ENCODE data around the gene ARFRP1.

Gene ARFRP1

DNA sequence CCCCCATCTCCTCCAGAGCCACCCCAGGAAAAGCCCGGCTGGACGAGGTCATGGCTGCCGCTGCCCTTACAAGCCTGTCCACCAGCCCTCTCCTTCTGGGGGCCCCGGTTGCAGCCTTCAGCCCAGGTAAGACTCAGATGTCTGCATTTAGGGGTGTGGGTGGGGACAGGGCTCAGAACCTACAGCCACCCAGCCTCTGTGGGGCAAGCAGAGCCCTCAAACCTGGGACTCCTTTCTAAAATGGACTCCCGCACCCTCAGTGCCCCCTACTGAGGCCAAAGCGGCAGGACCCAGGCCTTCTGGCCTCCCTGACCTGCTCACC is 33.5 kb upstream of the ARFRP1 start:
- peaks cover 7% of the 10 kb centered on the region for H3K79me2 ChIP-seq (ENCODE audit: control insufficient read depth, insufficient read depth, low read length, poor library complexity)
- H2BK12ac ChIP-seq (ENCODE audit: low read length), result no peak overlapping the region
- H3K4me2 ChIP-seq (ENCODE audit: low read length), result peak overlapping the region; percentile 61
- H4K91ac ChIP-seq (ENCODE audit: low read depth, low read length), result peak overlapping the region; percentile 85
- no peaks in the 10 kb centered on the region for H3K27me3 ChIP-seq (ENCODE audit: insufficient read depth, low read length)
- peaks cover 28 to 36% of the 10 kb centered on the region in 2 experiments for H3K36me3 ChIP-seq (ENCODE audit: control insufficient read depth in 1 of 2, insufficient read depth in 2 of 2, low read length in 2 of 2)
- H3K23ac ChIP-seq (ENCODE audit: low read length), result no peak overlapping the region
- H3K14ac ChIP-seq (ENCODE audit: low read length), result peak overlapping the region; percentile 13
- peak overlapping the region; percentile 9 for H3K9ac ChIP-seq (ENCODE audit: low read length)
- no peak overlapping the region for H2AFZ ChIP-seq (ENCODE audit: insufficient read depth, low read length, poor library complexity)
- H3K4me1 ChIP-seq (ENCODE audit: control insufficient read depth in 1 of 2, insufficient read depth in 2 of 2, low read length in 2 of 2), result peaks cover 16% of the 10 kb centered on the region in 2 experiments
- no peak for DNase-seq
- no peak overlapping the region for H4K8ac ChIP-seq (ENCODE audit: low read depth, low read length)
- no peak overlapping the region for H3K4me3 ChIP-seq (ENCODE audit: low read depth, low read length)
- no peak overlapping the region for H2AK5ac ChIP-seq (ENCODE audit: low read length)
- H3K27ac ChIP-seq (ENCODE audit: low read depth, low read length), result peak overlapping the region; percentile 77
- no peak overlapping the region for H2BK120ac ChIP-seq (ENCODE audit: insufficient read depth, low read length, poor library complexity)
- peak overlapping the region; percentile 8 for H4K12ac ChIP-seq (ENCODE audit: low read depth, low read length)
- H3K18ac ChIP-seq (ENCODE audit: low read length), result peak overlapping the region; percentile 66
- peaks cover 15% of the 10 kb centered on the region for H3K79me1 ChIP-seq (ENCODE audit: low read length)
- H3K4ac ChIP-seq (ENCODE audit: low read depth, low read length), result peak overlapping the region; percentile 4
- no peaks in the 10 kb centered on the region for H3K9me3 ChIP-seq (ENCODE audit: insufficient read depth, low read depth, low read length)
- no CpG with 5 or more reads among the region's 6 CpGs for WGBS (ENCODE audit: extremely low coverage, insufficient coverage, insufficient read length)
- peak overlapping the region; percentile 83 for H2BK5ac ChIP-seq (ENCODE audit: low read depth, low read length, poor library complexity)

DNA sequence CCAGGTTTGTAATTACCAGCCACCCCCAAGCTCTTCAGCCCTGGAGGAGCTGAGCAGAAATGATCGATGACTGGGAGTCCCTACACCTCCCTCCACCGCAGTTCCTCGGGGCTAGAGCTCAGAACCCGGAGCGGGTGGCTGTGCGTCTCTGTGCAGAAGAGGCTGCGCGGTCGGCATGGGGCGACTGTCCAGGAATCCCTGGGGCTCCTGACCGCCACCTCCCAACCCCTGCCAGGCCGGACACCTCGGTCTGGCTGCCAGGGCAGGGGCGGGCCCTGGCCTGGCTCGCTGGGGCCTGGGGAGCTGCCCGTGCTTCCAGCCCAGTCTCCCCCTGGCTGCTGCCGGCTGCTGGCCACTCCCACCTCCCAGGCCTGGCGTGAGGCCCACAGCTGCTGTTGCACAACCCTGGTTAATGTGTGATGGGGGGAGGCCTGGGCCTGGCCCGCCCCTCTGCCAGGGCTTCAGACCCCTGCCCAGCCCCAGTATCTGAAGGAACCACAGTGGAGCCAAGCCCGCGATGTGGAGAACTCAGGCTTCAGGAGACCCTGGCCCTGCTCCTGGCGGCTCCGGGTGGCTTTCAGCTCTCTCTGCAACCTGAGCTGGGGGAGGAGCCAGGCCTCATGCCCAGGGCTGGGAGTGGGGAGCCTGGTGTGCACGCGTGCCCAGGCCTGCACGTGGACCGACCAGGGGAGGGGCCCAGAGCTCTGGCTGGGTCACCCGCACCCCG is 33.0 kb upstream of the ARFRP1 start:
- Histone ChIP-seq H3K27ac (ENCODE audit: low read depth, low read length) (peak overlapping the region; percentile 77), H3K4me3 (ENCODE audit: low read depth, low read length) (peak overlapping the region; percentile 78), H3K14ac (ENCODE audit: low read length) (peak overlapping the region; percentile 89), H2BK12ac (ENCODE audit: low read length) (peak overlapping the region; percentile 39), H3K18ac (ENCODE audit: low read length) (peak overlapping the region; percentile 86), H3K79me2 (ENCODE audit: control insufficient read depth, insufficient read depth, low read length, poor library complexity) (peaks cover 7% of the 10 kb centered on the region), H4K12ac (ENCODE audit: low read depth, low read length) (peak overlapping the region; percentile 76), H2AFZ (ENCODE audit: insufficient read depth, low read length, poor library complexity) (peak overlapping the region; percentile 89), H2AK5ac (ENCODE audit: low read length) (peak overlapping the region; percentile 76), H3K79me1 (ENCODE audit: low read length) (peaks cover 15% of the 10 kb centered on the region), H3K4ac (ENCODE audit: low read depth, low read length) (peak overlapping the region; percentile 57), H3K27me3 (ENCODE audit: insufficient read depth, low read length) (no peaks in the 10 kb centered on the region), H2BK5ac (ENCODE audit: low read depth, low read length, poor library complexity) (peak overlapping the region; percentile 83), H3K9me3 (ENCODE audit: insufficient read depth, low read depth, low read length) (no peaks in the 10 kb centered on the region), H3K36me3 (ENCODE audit: control insufficient read depth in 1 of 2, insufficient read depth in 2 of 2, low read length in 2 of 2) (peaks cover 31 to 40% of the 10 kb centered on the region in 2 experiments), H3K9ac (ENCODE audit: low read length) (peak overlapping the region; percentile 41), H3K4me1 (ENCODE audit: control insufficient read depth in 1 of 2, insufficient read depth in 2 of 2, low read length in 2 of 2) (peaks cover 16% of the 10 kb centered on the region in 2 experiments), H4K8ac (ENCODE audit: low read depth, low read length) (peak overlapping the region; percentile 72), H2BK120ac (ENCODE audit: insufficient read depth, low read length, poor library complexity) (peak overlapping the region; percentile 88), H3K4me2 (ENCODE audit: low read length) (peak overlapping the region; percentile 61), H4K91ac (ENCODE audit: low read depth, low read length) (peak overlapping the region; percentile 85), H3K23ac (ENCODE audit: low read length) (no peak overlapping the region)
- no CpG with 5 or more reads among the region's 29 CpGs for WGBS (ENCODE audit: extremely low coverage, insufficient coverage, insufficient read length)
- DNase-seq, result peak; percentile 71 to 76

DNA sequence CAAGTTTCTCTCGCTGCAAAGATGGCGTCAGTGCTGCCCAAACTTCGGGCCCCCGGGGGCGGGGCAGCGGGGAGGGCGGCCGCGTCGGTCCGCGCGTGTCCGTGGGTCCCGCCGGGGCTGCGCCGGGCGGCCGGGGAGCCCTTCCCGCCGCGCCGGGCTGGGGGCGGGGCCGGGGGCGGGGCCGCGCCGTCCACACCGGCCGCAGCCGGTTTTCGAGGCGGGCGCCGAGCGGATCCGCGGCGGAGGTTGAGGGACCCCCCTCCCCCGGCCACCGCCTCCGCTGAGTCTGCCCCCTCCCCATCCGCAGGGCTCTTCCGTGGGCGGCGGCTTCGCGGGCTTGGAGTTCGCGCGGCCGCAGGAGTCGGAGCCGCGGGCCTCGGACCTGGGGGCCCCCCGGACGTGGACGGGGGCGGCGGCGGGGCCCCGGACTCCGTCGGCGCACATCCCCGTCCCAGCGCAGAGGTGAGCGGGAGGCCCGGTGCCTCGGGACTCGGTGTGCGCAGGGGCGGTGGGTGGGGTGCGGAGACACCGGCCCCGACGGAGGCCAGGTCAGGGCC is 32.4 kb upstream of the ARFRP1 start:
- peak overlapping the region; percentile 78 for H3K4me3 ChIP-seq (ENCODE audit: low read depth, low read length)
- H4K91ac ChIP-seq (ENCODE audit: low read depth, low read length), result peak overlapping the region; percentile 86
- peak overlapping the region; percentile 77 for H3K27ac ChIP-seq (ENCODE audit: low read depth, low read length)
- peak overlapping the region; percentile 75 for H4K8ac ChIP-seq (ENCODE audit: low read depth, low read length)
- peak overlapping the region; percentile 57 for H3K4ac ChIP-seq (ENCODE audit: low read depth, low read length)
- no peak overlapping the region for H2BK12ac ChIP-seq (ENCODE audit: low read length)
- peaks cover 15% of the 10 kb centered on the region for H3K79me1 ChIP-seq (ENCODE audit: low read length)
- peak overlapping the region; percentile 89 for H2AFZ ChIP-seq (ENCODE audit: insufficient read depth, low read length, poor library complexity)
- H2AK5ac ChIP-seq (ENCODE audit: low read length), result peak overlapping the region; percentile 76
- H3K9me3 ChIP-seq (ENCODE audit: insufficient read depth, low read depth, low read length), result no peaks in the 10 kb centered on the region
- H2BK5ac ChIP-seq (ENCODE audit: low read depth, low read length, poor library complexity), result peak overlapping the region; percentile 83
- peak overlapping the region; percentile 76 for H4K12ac ChIP-seq (ENCODE audit: low read depth, low read length)
- peaks cover 16% of the 10 kb centered on the region in 2 experiments for H3K4me1 ChIP-seq (ENCODE audit: control insufficient read depth in 1 of 2, insufficient read depth in 2 of 2, low read length in 2 of 2)
- H2BK120ac ChIP-seq (ENCODE audit: insufficient read depth, low read length, poor library complexity), result peak overlapping the region; percentile 88
- peaks cover 7% of the 10 kb centered on the region for H3K79me2 ChIP-seq (ENCODE audit: control insufficient read depth, insufficient read depth, low read length, poor library complexity)
- DNase-seq, result peak in 1 of 2 donors; percentile 29
- H3K9ac ChIP-seq (ENCODE audit: low read length), result peak overlapping the region; percentile 77
- no peaks in the 10 kb centered on the region for H3K27me3 ChIP-seq (ENCODE audit: insufficient read depth, low read length)
- no peak overlapping the region for H3K23ac ChIP-seq (ENCODE audit: low read length)
- peak overlapping the region; percentile 61 for H3K4me2 ChIP-seq (ENCODE audit: low read length)
- peak overlapping the region; percentile 86 for H3K18ac ChIP-seq (ENCODE audit: low read length)
- whole genome bisulfite sequencing (ENCODE audit: extremely low coverage, insufficient coverage, insufficient read length), result no CpG with 5 or more reads among the region's 80 CpGs
- peaks cover 37 to 43% of the 10 kb centered on the region in 2 experiments for H3K36me3 ChIP-seq (ENCODE audit: control insufficient read depth in 1 of 2, insufficient read depth in 2 of 2, low read length in 2 of 2)
- peak overlapping the region; percentile 89 for H3K14ac ChIP-seq (ENCODE audit: low read length)

DNA sequence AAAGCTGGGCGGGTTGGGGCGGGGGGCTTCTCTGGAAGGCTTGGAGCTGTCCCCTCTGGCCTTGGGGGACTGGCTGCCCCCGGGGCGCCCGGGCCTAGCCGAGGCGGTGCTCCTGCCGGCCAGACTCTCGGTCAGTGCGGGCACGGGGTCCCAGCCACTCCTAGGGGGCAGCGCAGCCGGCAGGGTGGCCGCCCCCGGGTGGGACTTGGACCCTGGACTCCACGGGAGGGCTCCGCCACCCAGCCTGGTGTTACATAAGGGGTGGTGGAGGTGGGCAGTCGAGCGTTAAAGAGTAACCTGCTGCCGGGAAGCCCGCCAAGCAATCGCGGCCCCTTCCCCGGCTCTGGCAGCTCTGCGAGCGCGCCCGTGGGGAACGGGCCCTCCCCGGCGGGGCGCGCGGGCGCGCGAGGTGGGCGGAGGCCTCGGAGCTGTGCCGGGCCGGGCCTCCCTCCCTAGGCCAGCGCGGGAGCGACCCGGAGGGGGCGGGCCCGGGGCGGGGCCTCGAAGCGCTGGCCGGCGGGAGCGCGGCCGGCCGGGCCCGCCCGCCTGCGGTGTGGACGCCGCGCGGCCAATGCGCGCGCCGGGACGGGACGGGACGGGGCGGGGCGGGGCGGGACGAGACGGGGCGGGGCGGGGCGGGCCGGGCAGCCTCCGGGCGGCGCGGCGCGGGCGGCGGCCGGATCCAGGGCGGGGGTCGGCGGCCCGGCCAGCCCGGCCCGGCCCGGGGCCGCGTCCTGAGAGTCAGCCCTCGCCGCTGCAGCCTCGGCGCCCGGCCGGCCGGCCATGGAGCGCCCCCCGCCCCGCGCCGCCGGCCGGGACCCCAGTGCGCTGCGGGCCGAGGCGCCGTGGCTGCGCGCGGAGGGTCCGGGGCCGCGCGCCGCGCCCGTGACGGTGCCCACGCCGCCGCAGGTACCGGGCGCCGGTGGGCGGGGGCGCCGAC is 31.6 kb upstream of the ARFRP1 start, which contains the start of gene SLC2A4RG:
TSS of gene SLC2A4RG (plus strand) at position 647 of the 940 bp plus-strand sequence. CDS start at position 784, 137 bp downstream.
- H2BK12ac ChIP-seq (ENCODE audit: low read length), result peak within 1 kb of the TSS; percentile 39
- H3K4ac ChIP-seq (ENCODE audit: low read depth, low read length), result peak within 1 kb of the TSS; percentile 57

More for the DNA sequence above, 31.6 kb upstream of the ARFRP1 start, which contains the start of gene SLC2A4RG:
- Histone ChIP-seq H2BK120ac (ENCODE audit: insufficient read depth, low read length, poor library complexity) (peak within 1 kb of the TSS; percentile 88), H3K23ac (ENCODE audit: low read length) (no peak within 1 kb of the TSS), H2AFZ (ENCODE audit: insufficient read depth, low read length, poor library complexity) (peak within 1 kb of the TSS; percentile 89), H4K12ac (ENCODE audit: low read depth, low read length) (peak within 1 kb of the TSS; percentile 76), H3K4me1 (ENCODE audit: control insufficient read depth in 1 of 2, insufficient read depth in 2 of 2, low read length in 2 of 2) (peaks cover 16% of the 10 kb centered on the region in 2 experiments), H4K8ac (ENCODE audit: low read depth, low read length) (peak within 1 kb of the TSS; percentile 75), H3K14ac (ENCODE audit: low read length) (peak within 1 kb of the TSS; percentile 89), H3K18ac (ENCODE audit: low read length) (peak within 1 kb of the TSS; percentile 86), H4K91ac (ENCODE audit: low read depth, low read length) (peak within 1 kb of the TSS; percentile 86), H2BK5ac (ENCODE audit: low read depth, low read length, poor library complexity) (peak within 1 kb of the TSS; percentile 83), H3K36me3 (ENCODE audit: control insufficient read depth in 1 of 2, insufficient read depth in 2 of 2, low read length in 2 of 2) (peaks cover 44 to 47% of the 10 kb centered on the region in 2 experiments), H3K27ac (ENCODE audit: low read depth, low read length) (peak within 1 kb of the TSS; percentile 77), H2AK5ac (ENCODE audit: low read length) (peak within 1 kb of the TSS; percentile 82), H3K79me1 (ENCODE audit: low read length) (peaks cover 15% of the 10 kb centered on the region), H3K4me2 (ENCODE audit: low read length) (peak within 1 kb of the TSS; percentile 95), H3K4me3 (ENCODE audit: low read depth, low read length) (peak within 1 kb of the TSS; percentile 78), H3K79me2 (ENCODE audit: control insufficient read depth, insufficient read depth, low read length, poor library complexity) (peaks cover 7% of the 10 kb centered on the region), H3K9me3 (ENCODE audit: insufficient read depth, low read depth, low read length) (no peaks in the 10 kb centered on the region), H3K27me3 (ENCODE audit: insufficient read depth, low read length) (no peaks in the 10 kb centered on the region), H3K9ac (ENCODE audit: low read length) (peak within 1 kb of the TSS; percentile 77)
- peak; percentile 68 to 87 for DNase-seq
- no CpG with 5 or more reads among the region's 136 CpGs for WGBS (ENCODE audit: extremely low coverage, insufficient coverage, insufficient read length)
